Stomach (tissue), 4 donors: ENCODE results near the gene CEACAM1.
"Not testable (repeated sequence)": the region's sequence is repeated elsewhere in the genome, so short reads cannot be mapped to it uniquely, and the experiment has no call there.

Source experiments
- CTCF ChIP-seq, 7 experiments: fragments of 450-650 bp in 4 of 7; fragments of 200-600 bp in 3 of 7; sonication (generic) in 3 of 7; IDR thresholded peaks; one replicate each; pipeline ENCODE4 v1.5.1; 2016 to 2019; ENCODE audit warnings: antibody characterized with exemption in 7 of 7, control low read depth in 2 of 7, mild to moderate bottlenecking in 1 of 7
- POLR2A ChIP-seq, 4 donors: fragments of 450-650 bp; IDR thresholded peaks; one replicate each; pipeline ENCODE4 v1.6.1; 2016; ENCODE audit warnings: antibody characterized with exemption in 4 of 4, control low read depth in 2 of 4, mild to moderate bottlenecking in 1 of 4, moderate library complexity in 1 of 4
- POLR2AphosphoS5 ChIP-seq, 3 donors: sonication (generic); formaldehyde crosslinking; IDR thresholded peaks; one replicate each; pipeline ENCODE4 v1.6.1; 2016; ENCODE audit warnings: antibody characterized with exemption in 3 of 3

GRCh38 chr19:42549067-42549466 is 20.8 kb upstream of the CEACAM1 start:
- not testable (repeated sequence) for TF ChIP-seq CTCF, POLR2AphosphoS5, POLR2A (IDR thresholded peaks at IDR 0.05)
